AG10803 (cell line): ENCODE results near the gene KLK8.

Source experiments
- DNase-seq: peaks from one replicate; pipeline ENCODE4 v3.0.0; 2010; ENCODE audit warnings: low read depth
- H3K4me3 ChIP-seq: 2 replicates; pipeline ENCODE4 v1.5.1; 2011; ENCODE audit warnings: mild to moderate bottlenecking, low read length, control low read depth
- TF ChIP-seq, protein P1 (sequence below): conservative IDR thresholded peaks from 2 replicates; pipeline ENCODE4 v1.5.1; 2011; ENCODE audit warnings: mild to moderate bottlenecking, low read length, control low read depth, inconsistent platforms

KLK8 gene

DNA sequence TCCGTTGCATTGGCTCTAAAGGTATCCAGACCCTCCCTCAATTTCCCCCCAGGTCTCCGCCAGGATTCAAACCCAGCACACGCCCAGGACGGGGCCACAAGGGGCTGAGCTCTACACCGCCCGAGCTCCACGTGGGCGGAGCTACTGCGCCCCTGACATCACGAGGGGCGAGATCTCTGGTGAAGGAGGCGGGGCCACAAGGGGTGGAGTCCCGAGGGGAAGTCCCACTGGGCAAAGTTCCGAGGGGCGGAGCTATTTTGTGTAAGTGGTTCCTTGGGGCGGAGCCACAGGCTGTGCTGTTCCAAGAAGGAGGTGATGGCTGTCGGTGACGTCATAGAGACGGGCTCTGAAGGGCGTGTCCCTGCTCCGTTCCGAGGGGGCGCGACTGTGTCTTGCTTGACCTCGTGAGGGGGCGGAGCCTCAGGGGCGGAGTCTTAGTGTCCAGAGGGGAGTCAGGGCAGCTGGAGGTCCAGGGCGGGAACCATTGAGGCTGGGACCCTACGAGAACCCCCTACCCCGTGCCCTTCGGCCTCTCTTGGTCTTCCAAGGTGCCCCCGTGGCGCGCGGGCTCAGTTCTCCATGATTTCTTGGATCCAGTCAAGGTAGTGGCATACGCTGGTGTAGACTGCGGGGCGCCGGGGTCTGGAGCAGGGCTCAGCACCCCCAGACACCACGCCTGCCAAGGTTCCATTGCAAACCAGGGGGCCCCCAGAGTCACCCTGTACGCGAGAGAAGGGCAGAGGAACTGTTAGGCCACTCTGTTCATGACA lies 1.3 kb upstream of the KLK8 start:
- TF ChIP-seq, protein P1, sequence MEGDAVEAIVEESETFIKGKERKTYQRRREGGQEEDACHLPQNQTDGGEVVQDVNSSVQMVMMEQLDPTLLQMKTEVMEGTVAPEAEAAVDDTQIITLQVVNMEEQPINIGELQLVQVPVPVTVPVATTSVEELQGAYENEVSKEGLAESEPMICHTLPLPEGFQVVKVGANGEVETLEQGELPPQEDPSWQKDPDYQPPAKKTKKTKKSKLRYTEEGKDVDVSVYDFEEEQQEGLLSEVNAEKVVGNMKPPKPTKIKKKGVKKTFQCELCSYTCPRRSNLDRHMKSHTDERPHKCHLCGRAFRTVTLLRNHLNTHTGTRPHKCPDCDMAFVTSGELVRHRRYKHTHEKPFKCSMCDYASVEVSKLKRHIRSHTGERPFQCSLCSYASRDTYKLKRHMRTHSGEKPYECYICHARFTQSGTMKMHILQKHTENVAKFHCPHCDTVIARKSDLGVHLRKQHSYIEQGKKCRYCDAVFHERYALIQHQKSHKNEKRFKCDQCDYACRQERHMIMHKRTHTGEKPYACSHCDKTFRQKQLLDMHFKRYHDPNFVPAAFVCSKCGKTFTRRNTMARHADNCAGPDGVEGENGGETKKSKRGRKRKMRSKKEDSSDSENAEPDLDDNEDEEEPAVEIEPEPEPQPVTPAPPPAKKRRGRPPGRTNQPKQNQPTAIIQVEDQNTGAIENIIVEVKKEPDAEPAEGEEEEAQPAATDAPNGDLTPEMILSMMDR = no peak
- no peak overlapping the region for H3K4me3 ChIP-seq
- DNase-seq = no peak

DNA sequence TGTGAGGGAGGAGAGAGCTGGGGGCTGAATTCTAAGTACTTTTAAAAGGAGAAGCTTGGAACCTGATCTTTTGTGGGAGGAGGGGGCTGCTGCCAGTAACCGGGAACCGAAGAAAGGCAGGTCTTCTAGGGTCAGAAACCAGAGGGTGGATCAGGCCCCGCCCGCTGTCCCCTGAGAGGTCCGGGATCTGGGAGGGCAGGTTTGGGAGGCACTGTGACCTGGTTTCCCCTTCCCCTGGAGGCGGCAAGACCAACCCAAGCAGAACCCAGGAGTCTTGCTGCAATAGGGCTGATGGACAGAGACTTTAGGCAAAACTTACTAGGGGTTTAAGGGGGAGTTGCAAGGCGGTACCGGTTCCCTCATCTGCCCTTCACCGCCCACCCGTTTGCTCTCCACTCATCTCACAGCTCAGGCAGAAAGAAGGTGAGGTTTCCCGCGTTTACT lies 707 bp upstream of the KLK8 start:
- TF ChIP-seq, protein P1 = no peak
- no peak overlapping the region for H3K4me3 ChIP-seq
- no peak for DNase-seq

GRCh38 chr19:51000981-51001380 lies 423 bp downstream of the KLK8 start:
- H3K4me3 ChIP-seq = no peak overlapping the region
- TF ChIP-seq, protein P1 = no peak
- no peak for DNase-seq

- no peak overlapping the region for H3K4me3 ChIP-seq
- DNase-seq = no peak
- TF ChIP-seq, protein P1 = no peak
These were observed 978 bp downstream of the KLK8 start for GRCh38 chr19:51000426-51000825.

- no peak for DNase-seq
- H3K4me3 ChIP-seq = no peak overlapping the region
- TF ChIP-seq, protein P1 = no peak
These were observed 2.7 kb downstream of the KLK8 start for GRCh38 chr19:50998686-50999085.

GRCh38 chr19:50998061-50998460 lies 3.3 kb downstream of the KLK8 start:
- H3K4me3 ChIP-seq = no peak overlapping the region
- TF ChIP-seq, protein P1 = no peak
- no peak for DNase-seq

DNA sequence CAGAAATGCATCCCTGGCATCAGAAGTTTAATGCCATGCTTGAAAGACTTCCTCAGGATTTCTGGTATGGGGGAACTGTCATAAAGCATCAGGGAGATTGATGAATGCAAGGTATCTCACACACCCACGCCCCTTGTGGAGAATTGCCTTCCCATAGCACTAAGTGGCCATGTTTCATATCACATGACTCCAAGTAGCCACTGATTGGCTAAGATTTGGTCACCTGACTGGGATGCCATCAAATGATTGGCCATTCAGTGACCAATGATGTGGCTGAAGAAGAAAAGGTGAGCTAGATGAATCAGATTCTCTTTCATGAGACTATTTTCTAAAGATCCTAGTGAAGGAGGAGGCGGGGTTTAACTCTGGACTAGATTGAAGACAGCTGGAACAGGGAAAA lies 7.3 kb downstream of the KLK8 start:
- TF ChIP-seq, protein P1 = no peak
- no peak for DNase-seq
- H3K4me3 ChIP-seq = no peak overlapping the region
